ENCODE measurements around the gene WWP2. TPM values are rescaled to one million over a fixed set of nuclear protein-coding genes. Genes with fewer than 3 reads are reported as not detected.

WWP2 gene
- polyA plus RNA-seq, 1 donor from 2014 or later, result 11.9 TPM

GRCh38 chr16:69745232-69745612, 16.9 kb upstream of the WWP2 start:
- Histone ChIP-seq H4K20me1 (ENCODE audit: insufficient read depth) (no peaks in the 10 kb centered on the region), H2AFZ (ENCODE audit: low read depth, low read length) (no peak overlapping the region), H3K79me2 (replicated peaks; ENCODE audit: insufficient read depth, low read length) (no peaks in the 10 kb centered on the region), H3K27me3 (ENCODE audit: insufficient read depth, low read depth, low read length) (no peaks in the 10 kb centered on the region), H3K36me3 (ENCODE audit: insufficient read depth, low read length) (peaks cover 8% of the 10 kb centered on the region), H3K9me2 (ENCODE audit: insufficient read depth, low read length) (no peaks in the 10 kb centered on the region), H3F3A (ENCODE audit: insufficient read depth, low read length, poor library complexity, severe bottlenecking) (no peaks in the 10 kb centered on the region), H3K9ac (ENCODE audit: low read length) (no peak overlapping the region), H3K9me3 (ENCODE audit: low read length) (no peaks in the 10 kb centered on the region), H3K4me2 (ENCODE audit: low read length) (no peak overlapping the region), H3K4me3 (ENCODE audit: low read length) (no peak overlapping the region), H3K27ac (ENCODE audit: low read length) (no peak overlapping the region)
- TF ChIP-seq SMC3 (conservative IDR thresholded peaks at IDR 0.05; ENCODE audit: poor library complexity) (no peak), EZH2 (IDR thresholded peaks at IDR 0.05; ENCODE audit: borderline replicate concordance, insufficient read depth, low read length, poor library complexity, severe bottlenecking) (no peak), CTCF (IDR thresholded peaks at IDR 0.05; ENCODE audit: poor library complexity, severe bottlenecking) (no peak), MXI1 (conservative IDR thresholded peaks at IDR 0.05; ENCODE audit: poor library complexity, severe bottlenecking) (no peak), TAF1 (IDR thresholded peaks at IDR 0.05; ENCODE audit: low read depth) (no peak), RAD21 (conservative IDR thresholded peaks at IDR 0.05) (no peak), POLR2AphosphoS5 (IDR thresholded peaks at IDR 0.05) (no peak), REST (IDR thresholded peaks at IDR 0.05; ENCODE audit: borderline replicate concordance) (no peak)

- Histone ChIP-seq H3K36me3 (ENCODE audit: insufficient read depth, low read length) (peaks cover 8% of the 10 kb centered on the region), H3K4me2 (ENCODE audit: low read length) (no peak overlapping the region), H3K9me2 (ENCODE audit: insufficient read depth, low read length) (no peaks in the 10 kb centered on the region), H3K79me2 (replicated peaks; ENCODE audit: insufficient read depth, low read length) (no peaks in the 10 kb centered on the region), H3K27me3 (ENCODE audit: insufficient read depth, low read depth, low read length) (no peaks in the 10 kb centered on the region), H3K9me3 (ENCODE audit: low read length) (no peaks in the 10 kb centered on the region), H3F3A (ENCODE audit: insufficient read depth, low read length, poor library complexity, severe bottlenecking) (no peaks in the 10 kb centered on the region), H3K4me3 (ENCODE audit: low read length) (no peak overlapping the region), H2AFZ (ENCODE audit: low read depth, low read length) (no peak overlapping the region), H3K9ac (ENCODE audit: low read length) (no peak overlapping the region), H3K27ac (ENCODE audit: low read length) (no peak overlapping the region), H4K20me1 (ENCODE audit: insufficient read depth) (no peaks in the 10 kb centered on the region)
- no peak for TF ChIP-seq MXI1 (conservative IDR thresholded peaks at IDR 0.05; ENCODE audit: poor library complexity, severe bottlenecking)
- TF ChIP-seq EP300 (conservative IDR thresholded peaks at IDR 0.05; ENCODE audit: poor library complexity, severe bottlenecking), result no peak
- TF ChIP-seq CTCF (IDR thresholded peaks at IDR 0.05; ENCODE audit: poor library complexity, severe bottlenecking), result no peak
- TF ChIP-seq SMC3 (conservative IDR thresholded peaks at IDR 0.05; ENCODE audit: poor library complexity), result no peak
- no peak for TF ChIP-seq POLR2AphosphoS5 (IDR thresholded peaks at IDR 0.05)
- TF ChIP-seq TAF1 (IDR thresholded peaks at IDR 0.05; ENCODE audit: low read depth), result no peak
- no peak for TF ChIP-seq RAD21 (conservative IDR thresholded peaks at IDR 0.05)
- no peak for TF ChIP-seq REST (IDR thresholded peaks at IDR 0.05; ENCODE audit: borderline replicate concordance)
- TF ChIP-seq EZH2 (IDR thresholded peaks at IDR 0.05; ENCODE audit: borderline replicate concordance, insufficient read depth, low read length, poor library complexity, severe bottlenecking), result no peak
These were observed 16.2 kb upstream of the WWP2 start for GRCh38 chr16:69745959-69746358.
